ENCODE measurements around the gene CDV3.

Gene CDV3

GRCh38 chr3:133608388-133608787 is 34.9 kb downstream of the CDV3 start:
- no peak for DNase-seq

- no peak for DNase-seq
Measured at GRCh38 chr3:133610031-133610430, 36.5 kb downstream of the CDV3 start.

- DNase-seq = no peak
Measured at GRCh38 chr3:133611534-133611933, 38.0 kb downstream of the CDV3 start.

GRCh38 chr3:133620066-133620784 is 46.7 kb downstream of the CDV3 start:
- DNase-seq = no peak

- no peak for DNase-seq
Measured at GRCh38 chr3:133627789-133628188, 54.3 kb downstream of the CDV3 start.

- no peak for DNase-seq
Measured at GRCh38 chr3:133629146-133629545, 55.7 kb downstream of the CDV3 start.

- no peak for DNase-seq
Measured at GRCh38 chr3:133633439-133633838, 60.0 kb downstream of the CDV3 start.

Measured in stimulated activated CD4-positive, alpha-beta T cell treated with anti-CD3 and anti-CD28 coated beads, Interleukin-4, amount 100 ng/mL, for 1 hour (primary cell).